HEK293 (cell line): ENCODE measurements around the gene ASTN2.

Experiments
- FEZF1 ChIP-seq: fragments of 450-650 bp; formaldehyde crosslinking; IDR thresholded peaks from 2 replicates; pipeline ENCODE4 v1.5.1; 2016; ENCODE audit warnings: missing biosample characterization, missing genetic modification characterization
- PRDM4 ChIP-seq: fragments of 450-650 bp; formaldehyde crosslinking; IDR thresholded peaks from 2 replicates; pipeline ENCODE4 v1.5.1; 2017; ENCODE audit warnings: missing biosample characterization, missing genetic modification characterization
- YY1 ChIP-seq: fragments of 450-650 bp; formaldehyde crosslinking; IDR thresholded peaks from 2 replicates; pipeline ENCODE4 v1.5.1; 2018; ENCODE audit warnings: missing biosample characterization, missing genetic modification characterization
- ZBTB17 ChIP-seq: fragments of 450-650 bp; formaldehyde crosslinking; IDR thresholded peaks from 2 replicates; pipeline ENCODE4 v1.5.1; 2016; ENCODE audit warnings: missing biosample characterization, missing genetic modification characterization
- ZNF174 ChIP-seq: fragments of 450-650 bp; formaldehyde crosslinking; IDR thresholded peaks from 2 replicates; pipeline ENCODE4 v1.5.0; 2017; ENCODE audit warnings: missing biosample characterization, mild to moderate bottlenecking, missing genetic modification characterization
- ZNF2 ChIP-seq: fragments of 450-650 bp; formaldehyde crosslinking; IDR thresholded peaks from 2 replicates; pipeline ENCODE4 v1.5.1; 2016; ENCODE audit warnings: missing biosample characterization, missing genetic modification characterization
- ZNF274 ChIP-seq, 2 experiments: fragments of 200-500 bp in 1 of 2; fragments of 450-650 bp in 1 of 2; sonication (Bioruptor generic) in 1 of 2; formaldehyde crosslinking in 1 of 2; IDR thresholded peaks; 2 replicates each; pipeline versions ENCODE4 v1.5.1 to v1.6.1; 2014 to 2016; ENCODE audit warnings: borderline replicate concordance in 1 of 2, inconsistent platforms in 1 of 2, low read length in 1 of 2, missing biosample characterization in 1 of 2, missing genetic modification characterization in 1 of 2
- ZNF473 ChIP-seq: fragments of 450-650 bp; formaldehyde crosslinking; IDR thresholded peaks from 2 replicates; pipeline ENCODE4 v1.5.1; 2017; ENCODE audit warnings: missing biosample characterization, missing genetic modification characterization
- ZNF544 ChIP-seq: fragments of 450-650 bp; formaldehyde crosslinking; IDR thresholded peaks from 2 replicates; pipeline ENCODE4 v1.5.0; 2017; ENCODE audit warnings: missing biosample characterization, missing genetic modification characterization
- ZNF747 ChIP-seq: fragments of 450-650 bp; formaldehyde crosslinking; IDR thresholded peaks from 2 replicates; pipeline ENCODE4 v1.5.1; 2016; ENCODE audit warnings: missing biosample characterization, missing genetic modification characterization
- ZNF792 ChIP-seq: fragments of 450-650 bp; formaldehyde crosslinking; IDR thresholded peaks from 2 replicates; pipeline ENCODE4 v1.5.1; 2016; ENCODE audit warnings: missing biosample characterization, missing genetic modification characterization
- TF ChIP-seq, protein P1 (sequence below): fragments of 450-650 bp; formaldehyde crosslinking; IDR thresholded peaks from 2 replicates; pipeline ENCODE4 v1.5.1; 2016; ENCODE audit warnings: missing biosample characterization, missing genetic modification characterization
- TF ChIP-seq, protein P2 (sequence below): fragments of 450-650 bp; formaldehyde crosslinking; IDR thresholded peaks from 2 replicates; pipeline ENCODE4 v1.5.1; 2017; ENCODE audit warnings: missing biosample characterization, mild to moderate bottlenecking, missing genetic modification characterization, moderate library complexity

DNA sequence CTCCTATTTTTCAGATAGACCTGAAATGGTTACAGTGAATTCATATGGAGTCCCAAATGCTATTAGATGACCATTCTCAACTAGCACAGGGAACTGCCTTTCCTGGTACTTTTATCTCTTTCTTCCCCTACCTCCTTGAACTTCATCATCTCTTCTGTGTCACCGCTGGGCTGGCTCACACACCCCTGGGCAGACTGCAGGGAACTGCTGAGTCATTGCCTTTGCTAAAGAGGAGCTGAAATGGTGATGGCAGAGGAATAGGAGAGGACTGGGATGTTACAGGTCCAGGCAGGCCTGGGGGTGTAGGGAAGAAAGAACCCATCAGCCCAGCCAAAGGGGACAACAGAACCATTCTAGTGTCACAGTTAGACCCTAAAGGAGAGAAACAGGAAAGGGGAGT is 322.3 kb downstream of the ASTN2 start:
- TF ChIP-seq ZNF544 = no peak
- TF ChIP-seq, protein P1, sequence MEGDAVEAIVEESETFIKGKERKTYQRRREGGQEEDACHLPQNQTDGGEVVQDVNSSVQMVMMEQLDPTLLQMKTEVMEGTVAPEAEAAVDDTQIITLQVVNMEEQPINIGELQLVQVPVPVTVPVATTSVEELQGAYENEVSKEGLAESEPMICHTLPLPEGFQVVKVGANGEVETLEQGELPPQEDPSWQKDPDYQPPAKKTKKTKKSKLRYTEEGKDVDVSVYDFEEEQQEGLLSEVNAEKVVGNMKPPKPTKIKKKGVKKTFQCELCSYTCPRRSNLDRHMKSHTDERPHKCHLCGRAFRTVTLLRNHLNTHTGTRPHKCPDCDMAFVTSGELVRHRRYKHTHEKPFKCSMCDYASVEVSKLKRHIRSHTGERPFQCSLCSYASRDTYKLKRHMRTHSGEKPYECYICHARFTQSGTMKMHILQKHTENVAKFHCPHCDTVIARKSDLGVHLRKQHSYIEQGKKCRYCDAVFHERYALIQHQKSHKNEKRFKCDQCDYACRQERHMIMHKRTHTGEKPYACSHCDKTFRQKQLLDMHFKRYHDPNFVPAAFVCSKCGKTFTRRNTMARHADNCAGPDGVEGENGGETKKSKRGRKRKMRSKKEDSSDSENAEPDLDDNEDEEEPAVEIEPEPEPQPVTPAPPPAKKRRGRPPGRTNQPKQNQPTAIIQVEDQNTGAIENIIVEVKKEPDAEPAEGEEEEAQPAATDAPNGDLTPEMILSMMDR (tag by site-specific recombination) = no peak
- no peak for TF ChIP-seq PRDM4 (tag by site-specific recombination)
- TF ChIP-seq YY1 (tag by site-specific recombination) = no peak
- TF ChIP-seq ZNF2 (tag by site-specific recombination) = no peak
- TF ChIP-seq ZNF174 = no peak
- no peak for TF ChIP-seq ZNF274 (IDR thresholded peaks at IDR 0.05; ENCODE audit: low read length)
- TF ChIP-seq ZNF274 (tag by site-specific recombination; IDR thresholded peaks at IDR 0.05; ENCODE audit: borderline replicate concordance) = no peak
- no peak for TF ChIP-seq ZNF473 (tag by site-specific recombination)
- no peak for TF ChIP-seq FEZF1
- no peak for TF ChIP-seq ZBTB17
- TF ChIP-seq ZNF747 = no peak
- no peak for TF ChIP-seq ZNF792 (tag by site-specific recombination)
- TF ChIP-seq, protein P2, sequence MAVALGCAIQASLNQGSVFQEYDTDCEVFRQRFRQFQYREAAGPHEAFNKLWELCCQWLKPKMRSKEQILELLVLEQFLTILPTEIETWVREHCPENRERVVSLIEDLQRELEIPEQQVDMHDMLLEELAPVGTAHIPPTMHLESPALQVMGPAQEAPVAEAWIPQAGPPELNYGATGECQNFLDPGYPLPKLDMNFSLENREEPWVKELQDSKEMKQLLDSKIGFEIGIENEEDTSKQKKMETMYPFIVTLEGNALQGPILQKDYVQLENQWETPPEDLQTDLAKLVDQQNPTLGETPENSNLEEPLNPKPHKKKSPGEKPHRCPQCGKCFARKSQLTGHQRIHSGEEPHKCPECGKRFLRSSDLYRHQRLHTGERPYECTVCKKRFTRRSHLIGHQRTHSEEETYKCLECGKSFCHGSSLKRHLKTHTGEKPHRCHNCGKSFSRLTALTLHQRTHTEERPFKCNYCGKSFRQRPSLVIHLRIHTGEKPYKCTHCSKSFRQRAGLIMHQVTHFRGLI (tag by site-specific recombination) = no peak
